SH-SY5Y (cell line): ENCODE results near the gene SSMEM1.

Source experiments
- GATA2 ChIP-seq: IDR thresholded peaks from 2 replicates; pipeline ENCODE4 v1.6.1; 2011; ENCODE audit warnings: mild to moderate bottlenecking, low read depth, low read length
- GATA3 ChIP-seq: IDR thresholded peaks from 2 replicates; pipeline ENCODE4 v1.6.1; 2011; ENCODE audit warnings: low read depth, mild to moderate bottlenecking, low read length, moderate library complexity

The SSMEM1 gene

DNA sequence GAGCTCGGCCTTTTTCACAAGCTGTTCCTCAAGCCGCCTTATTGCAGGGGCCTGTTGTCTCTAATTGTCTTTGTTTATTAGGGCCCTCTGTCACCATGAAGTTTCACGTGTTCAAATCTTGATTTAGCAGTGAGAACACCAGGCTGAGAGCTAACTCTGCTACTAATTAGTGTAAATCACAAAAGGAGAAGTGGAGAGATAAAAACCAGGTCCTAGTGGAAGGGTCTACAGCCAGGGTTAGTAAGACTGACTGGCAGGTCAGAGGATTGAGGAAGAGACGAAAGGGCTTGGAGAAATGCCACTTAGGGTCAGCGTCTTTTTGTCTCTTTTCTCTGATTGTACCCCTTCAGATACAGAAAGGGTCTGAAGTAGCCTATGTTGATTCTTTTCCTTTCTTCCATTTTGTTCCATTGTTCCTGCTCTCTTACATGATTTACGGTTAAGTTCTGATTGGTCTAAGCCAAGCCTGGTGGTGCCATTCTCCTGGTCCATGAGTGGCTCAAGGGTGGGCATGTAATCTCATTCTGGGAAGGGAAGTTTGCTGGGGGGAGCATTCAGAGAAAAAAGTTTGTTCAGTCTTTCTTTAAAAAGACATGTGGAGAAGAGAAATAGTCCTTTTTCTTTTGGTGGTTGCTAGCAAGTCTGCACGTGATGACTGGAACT is 21.3 kb downstream of the SSMEM1 start:
- no peak for TF ChIP-seq GATA2
- TF ChIP-seq GATA3, result no peak

DNA sequence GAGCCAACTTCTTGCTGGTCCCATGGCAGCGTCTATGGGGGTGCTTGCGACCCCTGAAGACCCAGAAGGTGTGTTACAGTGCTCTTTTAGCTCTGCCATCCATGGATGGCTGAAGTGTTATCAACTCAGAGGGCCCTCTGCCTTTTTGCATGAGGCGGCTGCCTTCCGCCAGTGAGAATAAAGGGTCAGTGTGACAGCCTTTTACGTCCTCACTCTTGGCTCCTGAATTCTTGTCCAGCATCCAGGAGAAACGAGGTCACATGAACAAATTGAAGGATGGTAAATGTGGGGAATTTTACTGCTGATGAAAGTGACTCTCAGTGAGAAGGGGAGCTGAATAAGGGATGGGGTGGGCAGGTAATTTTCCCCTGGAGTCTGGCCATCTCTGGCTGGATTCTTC is 24.1 kb downstream of the SSMEM1 start:
- TF ChIP-seq GATA3, result no peak
- no peak for TF ChIP-seq GATA2

DNA sequence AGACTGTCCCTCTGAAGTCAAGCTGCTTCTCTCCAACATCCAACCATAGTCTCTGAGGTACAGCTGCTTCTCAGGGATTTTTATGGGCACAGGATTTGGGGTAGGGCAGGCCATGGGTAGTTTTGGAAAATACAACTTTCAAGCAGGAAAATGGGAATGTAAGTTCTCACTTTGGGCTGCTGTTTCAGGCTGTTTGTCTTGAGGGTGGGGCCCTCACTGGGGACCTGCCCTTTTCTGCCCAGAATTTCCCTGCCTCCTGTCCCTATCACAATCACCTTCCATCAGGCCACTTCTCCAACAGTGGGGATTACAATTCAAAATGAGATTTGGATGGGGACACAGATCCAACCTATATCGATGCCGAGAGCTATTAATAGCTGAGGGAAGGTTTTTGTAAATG is 24.5 kb downstream of the SSMEM1 start:
- TF ChIP-seq GATA3 (no peak), GATA2 (no peak)

DNA sequence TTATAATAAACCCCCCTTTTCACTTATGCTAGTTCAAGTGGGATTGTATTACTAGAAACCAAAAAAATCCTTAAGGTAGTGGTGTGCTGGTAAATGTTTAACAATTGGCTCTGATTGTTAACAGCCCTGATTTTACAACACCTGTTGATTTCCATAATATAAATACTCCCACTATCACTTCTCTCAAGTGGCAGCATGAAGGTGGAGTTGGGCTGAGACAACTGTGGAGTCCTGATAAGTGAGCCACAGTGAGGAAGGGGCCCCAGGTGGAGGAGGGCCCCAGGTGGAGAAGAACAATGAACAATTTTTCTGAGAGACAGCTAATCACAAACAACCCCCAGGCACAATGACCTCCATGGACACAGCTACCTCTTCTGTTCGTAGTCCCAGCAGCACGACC is 26.4 kb downstream of the SSMEM1 start:
- TF ChIP-seq GATA2 (no peak), GATA3 (no peak)

DNA sequence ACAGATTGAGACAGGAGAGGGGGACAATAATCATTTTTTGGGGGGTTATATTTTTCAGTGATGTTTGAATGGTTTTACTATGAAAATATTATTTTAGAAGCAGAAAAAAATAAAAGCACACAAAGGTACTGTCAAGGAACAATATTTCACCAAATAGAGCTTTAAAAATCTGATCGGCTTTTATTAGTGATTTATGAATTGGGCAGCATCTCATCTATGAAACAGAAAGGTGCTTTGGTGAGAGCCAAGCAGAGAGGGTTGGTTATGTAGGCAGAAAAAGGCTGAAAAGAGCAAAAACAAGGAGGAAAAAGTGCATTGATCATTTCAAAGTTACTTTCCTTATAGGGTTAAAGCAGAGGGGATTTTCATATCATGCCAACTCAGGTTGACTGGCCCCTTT is 32.6 kb downstream of the SSMEM1 start:
- TF ChIP-seq GATA2 (no peak), GATA3 (no peak)

DNA sequence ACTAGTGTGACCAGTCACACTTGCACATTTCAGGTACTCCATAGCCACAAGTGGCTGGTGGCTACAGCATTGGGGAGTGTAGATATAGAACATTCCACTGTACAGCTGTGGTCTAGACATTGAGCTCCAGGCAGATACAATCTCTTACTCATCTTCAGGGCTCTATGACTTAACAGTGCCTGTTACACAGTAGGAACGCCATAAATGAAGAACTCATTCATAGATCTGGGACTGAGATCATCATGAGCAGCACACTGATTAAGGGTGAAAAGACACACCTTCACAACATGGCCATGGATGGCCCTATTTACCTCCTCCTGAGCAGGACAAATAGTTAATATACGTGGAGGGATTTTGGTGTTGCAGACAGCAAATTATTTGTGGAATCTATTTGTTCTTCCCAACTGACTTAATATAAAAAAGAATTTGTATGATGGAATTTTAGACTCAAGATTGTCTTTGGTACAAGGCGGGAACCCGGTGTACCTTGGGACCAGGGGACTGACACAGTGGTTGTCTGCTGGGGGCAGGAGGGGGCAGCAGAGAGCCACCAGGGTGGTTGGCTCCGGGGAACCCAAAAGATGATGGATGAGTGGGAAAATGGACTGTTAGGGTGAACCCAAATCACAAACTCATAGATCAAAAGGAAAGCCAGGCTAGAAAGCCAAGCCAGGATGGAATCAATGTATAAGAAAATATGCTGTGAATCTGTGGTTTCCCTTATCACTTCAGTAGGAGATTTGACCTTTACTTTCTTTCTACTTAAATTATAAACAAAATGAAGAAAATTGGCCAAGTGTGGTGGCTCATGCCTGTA is 34.7 kb downstream of the SSMEM1 start:
- TF ChIP-seq GATA2 (no peak), GATA3 (no peak)

DNA sequence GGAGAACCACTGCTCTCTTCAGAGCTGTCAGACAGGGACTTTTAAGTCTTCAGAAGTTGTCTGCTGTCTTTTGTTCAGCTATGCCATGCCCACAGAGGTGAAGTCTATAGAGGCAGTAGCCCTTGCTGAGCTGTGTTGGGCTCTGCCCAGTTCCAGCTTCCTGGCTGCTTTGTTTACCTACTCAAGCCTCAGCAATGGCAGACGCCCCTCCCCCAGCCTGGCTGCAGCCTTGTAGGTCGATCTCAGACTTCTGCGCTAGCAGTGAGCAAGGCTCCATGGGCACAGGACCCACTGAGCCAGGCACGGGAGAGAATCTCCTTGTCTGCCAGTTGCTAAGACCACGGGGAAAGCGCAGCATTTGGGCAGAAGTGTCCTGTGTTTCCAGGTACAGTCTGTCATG is 46.9 kb downstream of the SSMEM1 start:
- TF ChIP-seq GATA3 (no peak), GATA2 (no peak)

DNA sequence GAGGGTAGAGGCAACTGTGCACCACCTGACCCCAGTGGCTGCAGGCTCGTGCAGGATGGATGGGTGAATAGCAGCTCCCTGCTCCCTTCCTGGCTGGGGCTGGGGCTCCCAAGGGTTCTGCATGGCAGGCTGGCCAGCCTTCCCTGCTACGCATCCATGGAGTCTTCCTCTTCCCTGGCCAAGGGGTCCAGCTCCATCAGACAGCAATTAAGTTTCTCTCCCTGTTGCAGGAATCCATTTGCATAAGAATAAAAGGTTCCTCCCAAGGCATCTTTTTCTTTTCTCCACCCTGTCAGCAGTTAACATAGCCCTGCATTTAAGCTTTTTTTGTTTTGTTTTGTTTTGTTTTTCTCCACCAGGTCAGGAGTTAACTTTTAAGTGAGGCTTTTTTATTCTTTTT is 49.0 kb downstream of the SSMEM1 start:
- TF ChIP-seq GATA2, result no peak
- no peak for TF ChIP-seq GATA3

DNA sequence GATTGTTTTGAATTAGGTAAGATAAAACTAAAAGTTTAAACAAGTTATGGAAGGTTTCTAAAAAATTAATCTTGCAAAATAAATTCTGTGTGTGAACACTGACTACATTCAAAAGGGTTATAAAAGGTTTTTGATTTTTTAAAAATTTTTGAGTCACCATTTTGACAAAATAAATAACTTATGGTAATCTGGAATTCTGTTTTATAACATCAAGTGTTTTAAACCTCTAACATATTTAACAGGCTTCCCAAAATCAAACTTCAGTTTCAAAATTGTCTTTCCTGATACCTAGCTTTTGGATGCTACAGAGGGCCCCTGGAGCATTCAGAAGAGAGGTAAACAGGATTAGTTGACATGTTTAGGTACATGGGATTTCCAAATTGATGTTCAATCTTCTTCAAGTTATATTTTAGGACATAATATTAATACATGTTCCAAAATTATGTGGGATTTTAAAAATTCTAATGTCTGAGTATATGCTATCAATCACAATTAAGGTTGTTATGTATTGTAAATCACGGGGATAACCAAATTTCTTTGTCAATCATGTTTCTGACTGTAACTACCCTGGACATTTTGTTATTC is 50.9 kb downstream of the SSMEM1 start:
- TF ChIP-seq GATA2 (no peak), GATA3 (no peak)

DNA sequence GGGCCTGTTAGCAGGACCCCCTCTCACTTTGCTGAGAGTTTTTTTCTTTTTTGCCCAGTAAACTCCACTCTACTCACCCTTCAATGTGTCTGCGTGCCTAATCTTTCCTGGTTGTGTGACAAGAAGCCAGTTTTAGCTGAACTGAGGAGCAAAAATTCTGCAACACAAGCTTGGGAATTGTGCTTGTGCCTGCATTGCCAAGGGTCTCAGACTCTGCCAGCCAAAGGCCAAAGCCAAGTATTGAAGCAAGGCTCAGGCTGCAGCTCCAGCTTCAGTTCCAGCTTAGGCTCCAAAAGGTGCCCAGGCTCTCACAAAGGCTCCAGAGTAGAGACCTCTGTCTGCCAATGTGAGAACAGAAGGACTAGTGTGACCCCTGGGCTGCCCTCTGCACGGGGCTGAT is 54.8 kb downstream of the SSMEM1 start:
- TF ChIP-seq GATA2 (no peak), GATA3 (no peak)

DNA sequence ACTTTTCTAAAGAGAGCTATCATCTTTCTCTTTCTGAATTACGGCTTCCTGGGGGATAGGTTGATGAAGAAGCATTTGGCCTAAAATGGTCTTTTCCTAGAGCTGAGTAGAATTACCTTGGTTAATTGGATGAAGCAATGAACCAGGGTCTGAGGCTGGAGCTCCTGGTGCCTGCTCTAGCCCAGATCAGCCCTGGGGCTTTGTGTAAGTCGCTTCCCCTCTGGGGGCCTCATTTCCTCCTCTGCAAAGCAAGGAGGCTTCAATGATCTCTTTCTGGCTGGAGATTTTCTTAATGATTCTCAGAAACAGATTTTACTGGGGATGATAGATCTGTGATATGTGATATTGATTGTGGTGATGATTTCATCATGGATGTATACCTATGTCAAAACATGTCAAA is 55.5 kb downstream of the SSMEM1 start:
- TF ChIP-seq GATA3, result no peak
- no peak for TF ChIP-seq GATA2
